H9 (cell line): Measurements from ENCODE around the gene AURKA. TPM values are rescaled to one million over a fixed set of nuclear protein-coding genes. Genes with fewer than 3 reads are reported as not detected.

Experiments
- DNase-seq: peaks from one replicate; pipeline ENCODE4 v3.0.0-alpha.2; 2017
- H2AFZ ChIP-seq: one replicate; pipeline ENCODE4 v1.6.1; 2013; ENCODE audit warnings: mild to moderate bottlenecking, low read length, control low read depth, moderate library complexity
- H2AK5ac ChIP-seq: 2 replicates; pipeline ENCODE4 v1.6.1; 2013; ENCODE audit warnings: low read length, control low read depth, mixed read lengths; ENCODE audit not compliant: insufficient read length
- H2BK120ac ChIP-seq: one replicate; pipeline ENCODE4 v1.6.1; 2013; ENCODE audit warnings: low read depth, mild to moderate bottlenecking, low read length, control low read depth, inconsistent platforms; ENCODE audit not compliant: poor library complexity, severe bottlenecking
- H2BK12ac ChIP-seq: 2 replicates; pipeline ENCODE4 v1.6.1; 2013; ENCODE audit warnings: low read length, control low read depth, mixed read lengths, low read depth; ENCODE audit not compliant: insufficient read length
- H2BK15ac ChIP-seq: 2 replicates; pipeline ENCODE4 v1.6.1; 2013; ENCODE audit warnings: low read depth, low read length, control low read depth
- H2BK20ac ChIP-seq: one replicate; pipeline ENCODE4 v1.6.1; 2013; ENCODE audit warnings: low read depth, mild to moderate bottlenecking, low read length, control low read depth, inconsistent platforms; ENCODE audit not compliant: poor library complexity, severe bottlenecking
- H2BK5ac ChIP-seq: 2 replicates; pipeline ENCODE4 v1.6.1; 2013; ENCODE audit warnings: low read length, control low read depth, mixed read lengths; ENCODE audit not compliant: insufficient read length
- H3K14ac ChIP-seq: 2 replicates; pipeline ENCODE4 v1.6.1; 2013; ENCODE audit warnings: low read length, control low read depth; ENCODE audit not compliant: insufficient read depth
- H3K18ac ChIP-seq: 2 replicates; pipeline ENCODE4 v1.6.1; 2013; ENCODE audit warnings: low read depth, mild to moderate bottlenecking, mixed read lengths, low read length, control low read depth; ENCODE audit not compliant: insufficient read length
- H3K23ac ChIP-seq: 2 replicates; pipeline ENCODE4 v1.6.1; 2013; ENCODE audit warnings: low read length, control low read depth, mixed read lengths, low read depth; ENCODE audit not compliant: insufficient read length
- H3K23me2 ChIP-seq: 2 replicates; pipeline ENCODE4 v1.6.1; 2013; ENCODE audit warnings: low read depth, mild to moderate bottlenecking, mixed read lengths, low read length, control low read depth; ENCODE audit not compliant: insufficient read length, poor library complexity, severe bottlenecking
- H3K27ac ChIP-seq: 2 replicates; pipeline ENCODE4 v1.5.1; 2013; ENCODE audit warnings: low read length, control low read depth, mixed read lengths, low read depth; ENCODE audit not compliant: insufficient read length
- H3K27me3 ChIP-seq: 2 replicates; pipeline ENCODE4 v1.6.1; 2013; ENCODE audit warnings: low read length, control low read depth, inconsistent platforms; ENCODE audit not compliant: insufficient read depth
- H3K4ac ChIP-seq: 2 replicates; pipeline ENCODE4 v1.6.1; 2013; ENCODE audit warnings: low read depth, mild to moderate bottlenecking, control low read depth, inconsistent platforms, low read length, moderate library complexity
- H3K4me1 ChIP-seq: 2 replicates; pipeline ENCODE4 v1.6.1; 2013; ENCODE audit warnings: low read length, control low read depth, inconsistent platforms; ENCODE audit not compliant: insufficient read depth
- H3K4me2 ChIP-seq: 2 replicates; pipeline ENCODE4 v1.6.1; 2013; ENCODE audit warnings: low read length, control low read depth, mixed read lengths; ENCODE audit not compliant: insufficient read length, insufficient read depth
- H3K56ac ChIP-seq: 2 replicates; pipeline ENCODE4 v1.6.1; 2013; ENCODE audit warnings: low read depth, mild to moderate bottlenecking, mixed read lengths, low read length, control low read depth; ENCODE audit not compliant: insufficient read length
- H3K79me1 ChIP-seq: 2 replicates; pipeline ENCODE4 v1.6.1; 2013; ENCODE audit warnings: low read depth, mild to moderate bottlenecking, moderate library complexity, low read length, control low read depth, inconsistent platforms; ENCODE audit not compliant: insufficient read depth, poor library complexity, severe bottlenecking
- H3K79me2 ChIP-seq: 2 replicates; pipeline ENCODE4 v1.6.1; 2013; ENCODE audit warnings: low read length, control low read depth, inconsistent platforms; ENCODE audit not compliant: insufficient read depth
- H3K9ac ChIP-seq: 2 replicates; pipeline ENCODE4 v1.6.1; 2013; ENCODE audit warnings: low read length, control low read depth, mixed read lengths; ENCODE audit not compliant: insufficient read length; ENCODE audit errors: extremely low read depth
- H3K9me3 ChIP-seq: one replicate; pipeline ENCODE4 v1.6.1; 2013; ENCODE audit warnings: low read depth, low read length, inconsistent platforms; ENCODE audit not compliant: control insufficient read depth
- H3T11ph ChIP-seq: one replicate; pipeline ENCODE4 v1.6.1; 2013; ENCODE audit warnings: mild to moderate bottlenecking, low read length, control low read depth, inconsistent platforms
- H4K20me1 ChIP-seq: one replicate; pipeline ENCODE4 v1.6.1; 2013; ENCODE audit not compliant: control insufficient read depth, insufficient read length, insufficient read depth
- H4K5ac ChIP-seq: 2 replicates; pipeline ENCODE4 v1.6.1; 2013; ENCODE audit warnings: low read depth, mild to moderate bottlenecking, mixed read lengths, low read length, control low read depth; ENCODE audit not compliant: insufficient read length
- H4K8ac ChIP-seq: replicated peaks from 2 replicates; pipeline ENCODE4 v1.6.1; 2013; ENCODE audit warnings: low read length, control low read depth, mixed read lengths, low read depth; ENCODE audit not compliant: insufficient read length
- H4K91ac ChIP-seq: 2 replicates; pipeline ENCODE4 v1.6.1; 2013; ENCODE audit warnings: low read depth, mild to moderate bottlenecking, moderate library complexity, mixed read lengths, low read length, control low read depth; ENCODE audit not compliant: insufficient read length
- H3K27ac Mint-ChIP-seq, 3 experiments: 2 replicates in 2 of 3; 3 replicates in 1 of 3; pipeline ENCODE4 v1.8.0; 2020 to 2021; ENCODE audit warnings: mixed read lengths in 3 of 3, mild to moderate bottlenecking in 1 of 3, moderate library complexity in 1 of 3
- H3K27me3 Mint-ChIP-seq: 2 replicates; pipeline ENCODE4 v1.8.0; 2021; ENCODE audit warnings: low read depth, mild to moderate bottlenecking, moderate library complexity, mixed read lengths
- H3K36me3 Mint-ChIP-seq, 3 experiments: 2 replicates in 2 of 3; 3 replicates in 1 of 3; pipeline ENCODE4 v1.8.0; 2020 to 2021; ENCODE audit warnings: low read depth in 3 of 3, mixed read lengths in 3 of 3; ENCODE audit not compliant: insufficient read depth in 1 of 3
- H3K4me1 Mint-ChIP-seq, 2 experiments: 2 replicates each; pipeline ENCODE4 v1.8.0; 2020; ENCODE audit warnings: mixed read lengths in 2 of 2
- H3K4me3 Mint-ChIP-seq, 2 experiments: 2 replicates in 1 of 2; 3 replicates in 1 of 2; pipeline ENCODE4 v1.8.0; 2020 to 2021; ENCODE audit warnings: mild to moderate bottlenecking in 2 of 2, mixed read lengths in 2 of 2, moderate library complexity in 1 of 2
- H3K9me3 Mint-ChIP-seq, 2 experiments: 2 replicates in 1 of 2; 3 replicates in 1 of 2; pipeline ENCODE4 v1.8.0; 2020; ENCODE audit warnings: mild to moderate bottlenecking in 2 of 2, mixed read lengths in 2 of 2, moderate library complexity in 1 of 2
- WGBS: extraction: QIAGEN DNeasy Blood & Tissue Kit; methylation state at CpG from one replicate; pipeline ENCODE4 v1.1.7; 2013; ENCODE audit warnings: missing lambda C conversion rate, low lambda C conversion rate, mixed read lengths; ENCODE audit not compliant: insufficient read length; ENCODE audit errors: extremely low coverage; 5-methylcytosine and 5-hydroxymethylcytosine counted together
- total RNA-seq: library from RNA; stranded (reverse); gene quantifications from 2 replicates; pipeline ENCODE4 v1.2.1, GENCODE V29; 2021
- TF ChIP-seq, protein P1 (sequence below): fragments of 200-600 bp; sonication (generic); conservative IDR thresholded peaks from 3 replicates; pipeline ENCODE4 v1.8.0; 2021; ENCODE audit warnings: antibody characterized with exemption, mild to moderate bottlenecking

AURKA gene
- total RNA-seq, 1 experiment from 2014 or later = 86.8 TPM

GRCh38 chr20:56388882-56389281, 3.1 kb downstream of the AURKA start:
- Mint-ChIP-seq H3K27ac (peak overlapping the region in 1 of 3 experiments; percentile 63; a peak in 2 of 7 replicates), H3K36me3 (peaks cover 39 to 66% (median 57%) of the 10 kb centered on the region in 3 experiments; a peak in 6 of 7 replicates), H3K9me3 (no peaks in the 10 kb centered on the region), H3K27me3 (no peaks in the 10 kb centered on the region), H3K4me3 (no peak overlapping the region), H3K4me1 (peaks cover 26 to 27% of the 10 kb centered on the region in 2 experiments)
- H4K91ac ChIP-seq = no peak overlapping the region
- no peaks in the 10 kb centered on the region for H4K20me1 ChIP-seq
- no peaks in the 10 kb centered on the region for H3K9me3 ChIP-seq
- H4K8ac ChIP-seq = no peak overlapping the region
- no peak overlapping the region for H3K27ac ChIP-seq
- no peak overlapping the region for H2BK20ac ChIP-seq
- H3K79me1 ChIP-seq = peaks cover 29% of the 10 kb centered on the region
- H2BK120ac ChIP-seq = no peak overlapping the region
- no peak overlapping the region for H3K14ac ChIP-seq
- WGBS = no CpG with 5 or more reads among the region's 4 CpGs
- peaks cover 6% of the 10 kb centered on the region for H3K23me2 ChIP-seq
- no peak overlapping the region for H3K56ac ChIP-seq
- no peaks in the 10 kb centered on the region for H3K4me1 ChIP-seq
- no peak overlapping the region for H2BK12ac ChIP-seq
- H3K79me2 ChIP-seq = peaks cover 34% of the 10 kb centered on the region; the same call in 1 of the 2 replicates
- no peak overlapping the region for H3T11ph ChIP-seq
- no peak overlapping the region for H3K4ac ChIP-seq
- H2BK15ac ChIP-seq = no peak overlapping the region
- no peak overlapping the region for H3K18ac ChIP-seq
- TF ChIP-seq, protein P1, sequence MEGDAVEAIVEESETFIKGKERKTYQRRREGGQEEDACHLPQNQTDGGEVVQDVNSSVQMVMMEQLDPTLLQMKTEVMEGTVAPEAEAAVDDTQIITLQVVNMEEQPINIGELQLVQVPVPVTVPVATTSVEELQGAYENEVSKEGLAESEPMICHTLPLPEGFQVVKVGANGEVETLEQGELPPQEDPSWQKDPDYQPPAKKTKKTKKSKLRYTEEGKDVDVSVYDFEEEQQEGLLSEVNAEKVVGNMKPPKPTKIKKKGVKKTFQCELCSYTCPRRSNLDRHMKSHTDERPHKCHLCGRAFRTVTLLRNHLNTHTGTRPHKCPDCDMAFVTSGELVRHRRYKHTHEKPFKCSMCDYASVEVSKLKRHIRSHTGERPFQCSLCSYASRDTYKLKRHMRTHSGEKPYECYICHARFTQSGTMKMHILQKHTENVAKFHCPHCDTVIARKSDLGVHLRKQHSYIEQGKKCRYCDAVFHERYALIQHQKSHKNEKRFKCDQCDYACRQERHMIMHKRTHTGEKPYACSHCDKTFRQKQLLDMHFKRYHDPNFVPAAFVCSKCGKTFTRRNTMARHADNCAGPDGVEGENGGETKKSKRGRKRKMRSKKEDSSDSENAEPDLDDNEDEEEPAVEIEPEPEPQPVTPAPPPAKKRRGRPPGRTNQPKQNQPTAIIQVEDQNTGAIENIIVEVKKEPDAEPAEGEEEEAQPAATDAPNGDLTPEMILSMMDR = no peak
- H4K5ac ChIP-seq = no peak overlapping the region
- H2BK5ac ChIP-seq = no peak overlapping the region
- H3K9ac ChIP-seq = no peak overlapping the region
- H2AFZ ChIP-seq = no peak overlapping the region
- no peak overlapping the region for H3K23ac ChIP-seq
- no peaks in the 10 kb centered on the region for H3K27me3 ChIP-seq
- no peak for DNase-seq
- no peak overlapping the region for H3K4me2 ChIP-seq
- H2AK5ac ChIP-seq = no peak overlapping the region
